Left ventricle myocardium inferior (tissue), 1 donor: ENCODE results near the gene HJURP. TPM values are rescaled to one million over a fixed set of nuclear protein-coding genes. Genes with fewer than 3 reads are reported as not detected.

Experiments used
- DNase-seq: peaks from one replicate; pipeline ENCODE4 v3.0.0-alpha.2; 2020
- H3K27ac ChIP-seq: fragments of 200-600 bp; replicated peaks from 2 replicates; pipeline ENCODE4 v1.8.0; 2021
- H3K27me3 ChIP-seq: fragments of 200-600 bp; 2 replicates; pipeline ENCODE4 v1.8.0; 2021; ENCODE audit warnings: low read depth
- H3K36me3 ChIP-seq: fragments of 200-600 bp; 2 replicates; pipeline ENCODE4 v1.8.0; 2021
- H3K4me1 ChIP-seq: fragments of 200-600 bp; 2 replicates; pipeline ENCODE4 v1.8.0; 2021
- H3K4me3 ChIP-seq: fragments of 200-600 bp; 2 replicates; pipeline ENCODE4 v1.8.0; 2021; ENCODE audit warnings: mild to moderate bottlenecking, moderate library complexity
- H3K9me3 ChIP-seq: fragments of 200-600 bp; replicated peaks from 2 replicates; pipeline ENCODE4 v1.8.0; 2021
- CTCF ChIP-seq: fragments of 200-600 bp; IDR thresholded peaks from 2 replicates; pipeline ENCODE4 v1.8.0; 2021; ENCODE audit warnings: antibody characterized with exemption, mild to moderate bottlenecking, borderline replicate concordance
- intact Hi-C: fragments of 100-400 bp; cut with micrococcal nuclease; formaldehyde crosslinking; loops from one replicate; pipeline ENCODE4 v1.11.0; 2022
- total RNA-seq: library from RNA; stranded (reverse); fragmentation: NEBNext Ultra II Directional; extraction: Animal tissue kit (Norgen Biotek cat#: 25700); gene quantifications from one replicate; pipeline ENCODE4 v1.2.1, GENCODE V29; 2021
- donor health status: DM: no; HTN: yes; CAD: no; lungs with severe emphysema.

Gene HJURP
- total RNA-seq, 1 donor from 2014 or later, result 0.36 TPM

GRCh38 chr2:233816334-233816733 is 38.0 kb downstream of the HJURP start:
- H3K4me1 ChIP-seq, result no peaks in the 10 kb centered on the region
- peaks cover 11% of the 10 kb centered on the region for H3K9me3 ChIP-seq
- no peak for TF ChIP-seq CTCF
- no peaks in the 10 kb centered on the region for H3K36me3 ChIP-seq
- peaks cover 26% of the 10 kb centered on the region for H3K27me3 ChIP-seq
- H3K27ac ChIP-seq, result no peak overlapping the region
- intact Hi-C loops, result no loop called here
- no peak for DNase-seq
- H3K4me3 ChIP-seq, result no peak overlapping the region

- H3K4me1 ChIP-seq, result no peaks in the 10 kb centered on the region
- intact Hi-C loops, result no loop called here
- no peak for DNase-seq
- H3K27me3 ChIP-seq, result peaks cover 31% of the 10 kb centered on the region
- H3K27ac ChIP-seq, result no peak overlapping the region
- TF ChIP-seq CTCF, result no peak
- H3K9me3 ChIP-seq, result peaks cover 11% of the 10 kb centered on the region
- no peak overlapping the region for H3K4me3 ChIP-seq
- H3K36me3 ChIP-seq, result no peaks in the 10 kb centered on the region
Measured at GRCh38 chr2:233815861-233816260, 38.5 kb downstream of the HJURP start.

- H3K4me1 ChIP-seq, result no peaks in the 10 kb centered on the region
- no peaks in the 10 kb centered on the region for H3K36me3 ChIP-seq
- no peak overlapping the region for H3K4me3 ChIP-seq
- DNase-seq, result no peak
- intact Hi-C loops, result no loop called here
- H3K27me3 ChIP-seq, result peaks cover 40% of the 10 kb centered on the region
- H3K9me3 ChIP-seq, result peaks cover 11% of the 10 kb centered on the region
- H3K27ac ChIP-seq, result no peak overlapping the region
- no peak for TF ChIP-seq CTCF
Measured at GRCh38 chr2:233814056-233814835, 40.1 kb downstream of the HJURP start.

GRCh38 chr2:233813236-233814055 is 40.9 kb downstream of the HJURP start:
- no peak for DNase-seq
- intact Hi-C loops, result no loop called here
- Histone ChIP-seq H3K27me3 (peaks cover 41% of the 10 kb centered on the region), H3K4me1 (no peaks in the 10 kb centered on the region), H3K36me3 (no peaks in the 10 kb centered on the region), H3K4me3 (no peak overlapping the region), H3K9me3 (peaks cover 11% of the 10 kb centered on the region), H3K27ac (no peak overlapping the region)
- no peak for TF ChIP-seq CTCF

GRCh38 chr2:233811732-233812131 is 42.6 kb downstream of the HJURP start:
- Histone ChIP-seq H3K9me3 (peaks cover 11% of the 10 kb centered on the region), H3K27ac (no peak overlapping the region), H3K4me1 (no peaks in the 10 kb centered on the region), H3K27me3 (peaks cover 51% of the 10 kb centered on the region), H3K36me3 (no peaks in the 10 kb centered on the region), H3K4me3 (no peak overlapping the region)
- DNase-seq, result no peak
- intact Hi-C loops, result no loop called here
- no peak for TF ChIP-seq CTCF
